ENCODE results near the gene THG1L.
"Not testable (repeated sequence)": the region's sequence is repeated elsewhere in the genome, so short reads cannot be mapped to it uniquely, and the experiment has no call there.

DNA sequence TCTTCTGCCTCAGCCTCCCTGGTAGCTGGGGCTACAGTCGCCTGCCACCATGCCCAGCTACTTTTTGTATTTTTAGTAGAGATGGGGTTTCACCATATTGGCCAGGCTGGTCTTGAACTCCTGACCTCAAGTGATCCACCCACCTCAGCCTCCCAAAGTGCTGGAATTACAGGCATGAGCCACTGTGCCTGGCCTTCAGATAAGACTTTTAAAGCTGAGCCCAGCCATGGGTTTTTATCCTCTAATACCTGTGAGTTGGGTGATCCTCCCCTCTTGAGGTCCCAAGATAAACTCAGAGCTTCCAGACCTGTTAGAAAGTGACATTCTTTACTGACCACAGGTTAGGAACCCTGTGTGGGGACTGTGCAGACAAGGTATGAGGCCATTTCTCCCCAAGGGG lies 3.4 kb upstream of the THG1L start:
- TF ChIP-seq, protein P1, sequence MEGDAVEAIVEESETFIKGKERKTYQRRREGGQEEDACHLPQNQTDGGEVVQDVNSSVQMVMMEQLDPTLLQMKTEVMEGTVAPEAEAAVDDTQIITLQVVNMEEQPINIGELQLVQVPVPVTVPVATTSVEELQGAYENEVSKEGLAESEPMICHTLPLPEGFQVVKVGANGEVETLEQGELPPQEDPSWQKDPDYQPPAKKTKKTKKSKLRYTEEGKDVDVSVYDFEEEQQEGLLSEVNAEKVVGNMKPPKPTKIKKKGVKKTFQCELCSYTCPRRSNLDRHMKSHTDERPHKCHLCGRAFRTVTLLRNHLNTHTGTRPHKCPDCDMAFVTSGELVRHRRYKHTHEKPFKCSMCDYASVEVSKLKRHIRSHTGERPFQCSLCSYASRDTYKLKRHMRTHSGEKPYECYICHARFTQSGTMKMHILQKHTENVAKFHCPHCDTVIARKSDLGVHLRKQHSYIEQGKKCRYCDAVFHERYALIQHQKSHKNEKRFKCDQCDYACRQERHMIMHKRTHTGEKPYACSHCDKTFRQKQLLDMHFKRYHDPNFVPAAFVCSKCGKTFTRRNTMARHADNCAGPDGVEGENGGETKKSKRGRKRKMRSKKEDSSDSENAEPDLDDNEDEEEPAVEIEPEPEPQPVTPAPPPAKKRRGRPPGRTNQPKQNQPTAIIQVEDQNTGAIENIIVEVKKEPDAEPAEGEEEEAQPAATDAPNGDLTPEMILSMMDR (IDR thresholded peaks at IDR 0.05), result not testable (repeated sequence)
- not testable (repeated sequence) for TF ChIP-seq SIN3A (IDR thresholded peaks at IDR 0.05; ENCODE audit: borderline replicate concordance, low read depth, low read length); POLR2AphosphoS5 (IDR thresholded peaks at IDR 0.05; ENCODE audit: low read depth, low read length); RCOR1 (IDR thresholded peaks at IDR 0.05; ENCODE audit: low read length); RXRA (IDR thresholded peaks at IDR 0.05; ENCODE audit: borderline replicate concordance, low read depth); EZH2phosphoT487 (IDR thresholded peaks at IDR 0.05; ENCODE audit: borderline replicate concordance, low read depth); NRF1 (IDR thresholded peaks at IDR 0.05; ENCODE audit: low read depth, low read length); RAD21 (IDR thresholded peaks at IDR 0.05; ENCODE audit: low read length); TEAD4 (IDR thresholded peaks at IDR 0.05; ENCODE audit: borderline replicate concordance, insufficient read depth); EP300 (IDR thresholded peaks at IDR 0.05; ENCODE audit: borderline replicate concordance in 1 of 2, low read depth in 1 of 2, low read length in 1 of 2)
- TF ChIP-seq, protein P2, sequence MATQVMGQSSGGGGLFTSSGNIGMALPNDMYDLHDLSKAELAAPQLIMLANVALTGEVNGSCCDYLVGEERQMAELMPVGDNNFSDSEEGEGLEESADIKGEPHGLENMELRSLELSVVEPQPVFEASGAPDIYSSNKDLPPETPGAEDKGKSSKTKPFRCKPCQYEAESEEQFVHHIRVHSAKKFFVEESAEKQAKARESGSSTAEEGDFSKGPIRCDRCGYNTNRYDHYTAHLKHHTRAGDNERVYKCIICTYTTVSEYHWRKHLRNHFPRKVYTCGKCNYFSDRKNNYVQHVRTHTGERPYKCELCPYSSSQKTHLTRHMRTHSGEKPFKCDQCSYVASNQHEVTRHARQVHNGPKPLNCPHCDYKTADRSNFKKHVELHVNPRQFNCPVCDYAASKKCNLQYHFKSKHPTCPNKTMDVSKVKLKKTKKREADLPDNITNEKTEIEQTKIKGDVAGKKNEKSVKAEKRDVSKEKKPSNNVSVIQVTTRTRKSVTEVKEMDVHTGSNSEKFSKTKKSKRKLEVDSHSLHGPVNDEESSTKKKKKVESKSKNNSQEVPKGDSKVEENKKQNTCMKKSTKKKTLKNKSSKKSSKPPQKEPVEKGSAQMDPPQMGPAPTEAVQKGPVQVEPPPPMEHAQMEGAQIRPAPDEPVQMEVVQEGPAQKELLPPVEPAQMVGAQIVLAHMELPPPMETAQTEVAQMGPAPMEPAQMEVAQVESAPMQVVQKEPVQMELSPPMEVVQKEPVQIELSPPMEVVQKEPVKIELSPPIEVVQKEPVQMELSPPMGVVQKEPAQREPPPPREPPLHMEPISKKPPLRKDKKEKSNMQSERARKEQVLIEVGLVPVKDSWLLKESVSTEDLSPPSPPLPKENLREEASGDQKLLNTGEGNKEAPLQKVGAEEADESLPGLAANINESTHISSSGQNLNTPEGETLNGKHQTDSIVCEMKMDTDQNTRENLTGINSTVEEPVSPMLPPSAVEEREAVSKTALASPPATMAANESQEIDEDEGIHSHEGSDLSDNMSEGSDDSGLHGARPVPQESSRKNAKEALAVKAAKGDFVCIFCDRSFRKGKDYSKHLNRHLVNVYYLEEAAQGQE (IDR thresholded peaks at IDR 0.05; ENCODE audit: low read depth, low read length), result not testable (repeated sequence)
- TF ChIP-seq, protein P3, sequence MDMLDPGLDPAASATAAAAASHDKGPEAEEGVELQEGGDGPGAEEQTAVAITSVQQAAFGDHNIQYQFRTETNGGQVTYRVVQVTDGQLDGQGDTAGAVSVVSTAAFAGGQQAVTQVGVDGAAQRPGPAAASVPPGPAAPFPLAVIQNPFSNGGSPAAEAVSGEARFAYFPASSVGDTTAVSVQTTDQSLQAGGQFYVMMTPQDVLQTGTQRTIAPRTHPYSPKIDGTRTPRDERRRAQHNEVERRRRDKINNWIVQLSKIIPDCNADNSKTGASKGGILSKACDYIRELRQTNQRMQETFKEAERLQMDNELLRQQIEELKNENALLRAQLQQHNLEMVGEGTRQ (IDR thresholded peaks at IDR 0.05; ENCODE audit: borderline replicate concordance, low read depth, low read length), result not testable (repeated sequence)
- TF ChIP-seq, protein P4, sequence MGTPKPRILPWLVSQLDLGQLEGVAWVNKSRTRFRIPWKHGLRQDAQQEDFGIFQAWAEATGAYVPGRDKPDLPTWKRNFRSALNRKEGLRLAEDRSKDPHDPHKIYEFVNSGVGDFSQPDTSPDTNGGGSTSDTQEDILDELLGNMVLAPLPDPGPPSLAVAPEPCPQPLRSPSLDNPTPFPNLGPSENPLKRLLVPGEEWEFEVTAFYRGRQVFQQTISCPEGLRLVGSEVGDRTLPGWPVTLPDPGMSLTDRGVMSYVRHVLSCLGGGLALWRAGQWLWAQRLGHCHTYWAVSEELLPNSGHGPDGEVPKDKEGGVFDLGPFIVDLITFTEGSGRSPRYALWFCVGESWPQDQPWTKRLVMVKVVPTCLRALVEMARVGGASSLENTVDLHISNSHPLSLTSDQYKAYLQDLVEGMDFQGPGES (IDR thresholded peaks at IDR 0.05; ENCODE audit: low read depth, low read length), result not testable (repeated sequence)

Data from SK-N-SH (cell line).